PC-9 (cell line): Measurements from ENCODE around the gene EGFR. TPM values are rescaled to one million over a fixed set of nuclear protein-coding genes. Genes with fewer than 3 reads are reported as not detected.

Experiments used
- BruUV-seq: library from RNA; stranded (reverse); fragments of 400-500 nt; replicated peaks from 2 replicates; lab custom pipeline; 2021; lab: Mats Ljungman, UMichigan
- CTCF ChIA-PET: fragments of 300-600 bp; sonication (Branson Sonifier 250); formaldehyde crosslinking; loops from one replicate; lab custom pipeline; 2022; ENCODE audit warnings: antibody characterized with exemption; lab: Charles Lee
- POLR2A ChIA-PET: fragments of 300-600 bp; sonication (Branson Sonifier 250); formaldehyde crosslinking; loops from one replicate; lab custom pipeline; 2022; ENCODE audit warnings: antibody characterized with exemption; ENCODE audit not compliant: unreplicated experiment; lab: Charles Lee
- DNase-seq, 2 experiments: peaks; one replicate each; pipeline versions ENCODE4 v3.0.0 to v3.0.0-alpha.2; 2015 to 2022; ENCODE audit warnings: mixed read lengths in 1 of 2
- H2AFZ ChIP-seq: fragments of 200-600 bp; sonication (generic); 2 replicates; pipeline ENCODE4 v1.8.1; 2017; ENCODE audit warnings: antibody characterized with exemption
- H3F3A ChIP-seq: fragments of 200-600 bp; sonication (generic); 2 replicates; pipeline ENCODE4 v1.8.1; 2017; ENCODE audit warnings: antibody characterized with exemption, mild to moderate bottlenecking, low read depth; ENCODE audit not compliant: insufficient read depth
- H3K27ac ChIP-seq: fragments of 200-600 bp; sonication (generic); 2 replicates; pipeline ENCODE4 v1.6.1; 2016; ENCODE audit warnings: mixed run types
- H3K27me3 ChIP-seq: fragments of 200-600 bp; sonication (generic); 2 replicates; pipeline ENCODE4 v1.6.1; 2016; ENCODE audit warnings: low read depth, mixed run types; ENCODE audit not compliant: insufficient read depth
- H3K36me3 ChIP-seq: fragments of 200-600 bp; sonication (generic); 2 replicates; pipeline ENCODE4 v1.6.1; 2016; ENCODE audit warnings: low read depth, mixed run types
- H3K4me1 ChIP-seq: fragments of 200-600 bp; sonication (generic); replicated peaks from 2 replicates; pipeline ENCODE4 v1.6.1; 2016; ENCODE audit warnings: mixed run types; ENCODE audit not compliant: insufficient read depth
- H3K4me2 ChIP-seq: fragments of 200-600 bp; sonication (generic); 2 replicates; pipeline ENCODE4 v1.6.1; 2017; ENCODE audit warnings: mixed run types
- H3K4me3 ChIP-seq: fragments of 200-600 bp; sonication (generic); 2 replicates; pipeline ENCODE4 v1.6.1; 2016; ENCODE audit warnings: mixed run types
- H3K79me2 ChIP-seq: fragments of 200-600 bp; sonication (generic); 2 replicates; pipeline ENCODE4 v1.6.1; 2017; ENCODE audit warnings: low read depth, mixed run types
- H3K9me2 ChIP-seq: fragments of 200-600 bp; sonication (generic); 2 replicates; pipeline ENCODE4 v1.8.1; 2017; ENCODE audit warnings: mild to moderate bottlenecking; ENCODE audit not compliant: insufficient read depth
- H3K9me3 ChIP-seq: fragments of 200-600 bp; sonication (generic); 2 replicates; pipeline ENCODE4 v1.8.1; 2016; ENCODE audit warnings: low read depth; ENCODE audit not compliant: insufficient read depth
- H4K20me1 ChIP-seq: fragments of 200-600 bp; sonication (generic); 2 replicates; pipeline ENCODE4 v1.8.1; 2017; ENCODE audit not compliant: insufficient read depth
- EZH2 ChIP-seq: fragments of 200-600 bp; sonication (generic); IDR thresholded peaks from 2 replicates; pipeline ENCODE4 v1.8.0; 2017; ENCODE audit warnings: antibody characterized with exemption, low read depth
- intact Hi-C: fragments of 100-400 bp; cut with micrococcal nuclease; formaldehyde crosslinking; loops from one replicate; pipeline ENCODE4 v1.10.0; 2022; ENCODE audit not compliant: unreplicated experiment
- total RNA-seq: library from RNA; stranded (reverse); gene quantifications from 2 replicates; pipeline ENCODE4 v1.2.3, GENCODE V29; 2021
- TF ChIP-seq, protein P1 (sequence below): fragments of 200-600 bp; sonication (generic); conservative IDR thresholded peaks from 2 replicates; pipeline ENCODE4 v1.6.1; 2017; ENCODE audit warnings: mixed run types, antibody characterized with exemption, mild to moderate bottlenecking, moderate library complexity

EGFR gene
- total RNA-seq, 1 experiment from 2014 or later = 342 TPM

DNA sequence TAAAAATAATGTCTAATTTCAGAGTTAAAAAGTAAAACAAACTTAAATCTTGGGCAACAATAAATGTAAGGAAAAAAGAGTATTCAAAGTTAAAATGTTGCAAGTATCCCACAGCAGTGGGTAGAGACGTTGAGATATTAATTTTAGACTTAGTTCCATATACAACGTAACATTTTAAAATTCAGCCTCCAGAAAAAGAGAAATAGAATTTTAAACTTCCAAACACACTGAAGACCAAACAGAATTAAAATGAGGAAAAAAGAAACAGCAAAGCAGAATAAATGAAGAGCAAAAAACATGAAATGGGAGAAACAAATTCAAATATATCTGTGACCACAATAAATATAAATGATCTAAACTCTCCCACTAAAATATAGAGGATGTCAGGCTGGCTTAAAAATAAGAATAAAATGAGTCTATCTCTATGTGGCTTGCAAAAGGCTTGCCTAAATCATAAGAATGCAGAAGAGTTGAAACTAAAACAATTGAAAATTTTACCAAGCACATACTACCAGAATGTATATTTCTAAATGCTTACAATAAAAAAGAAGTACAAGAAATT lies 46.0 kb upstream of the EGFR start:
- no TSS peak for BruUV-seq
- peaks cover 20% of the 10 kb centered on the region for H3F3A ChIP-seq
- no peak overlapping the region for H3K27ac ChIP-seq
- H3K9me2 ChIP-seq = no peaks in the 10 kb centered on the region
- H2AFZ ChIP-seq = no peak overlapping the region
- no peaks in the 10 kb centered on the region for H3K79me2 ChIP-seq
- intact Hi-C loops = no loop called here
- H3K4me1 ChIP-seq = peaks cover 24% of the 10 kb centered on the region
- H3K27me3 ChIP-seq = no peaks in the 10 kb centered on the region
- H3K9me3 ChIP-seq = peaks cover 56% of the 10 kb centered on the region
- no peaks in the 10 kb centered on the region for H4K20me1 ChIP-seq
- DNase-seq = no peak
- ChIA-PET CTCF (no interaction called here), POLR2A (no interaction called here)
- H3K4me3 ChIP-seq = no peak overlapping the region
- H3K36me3 ChIP-seq = peaks cover 13% of the 10 kb centered on the region
- no peak for TF ChIP-seq EZH2
- TF ChIP-seq, protein P1, sequence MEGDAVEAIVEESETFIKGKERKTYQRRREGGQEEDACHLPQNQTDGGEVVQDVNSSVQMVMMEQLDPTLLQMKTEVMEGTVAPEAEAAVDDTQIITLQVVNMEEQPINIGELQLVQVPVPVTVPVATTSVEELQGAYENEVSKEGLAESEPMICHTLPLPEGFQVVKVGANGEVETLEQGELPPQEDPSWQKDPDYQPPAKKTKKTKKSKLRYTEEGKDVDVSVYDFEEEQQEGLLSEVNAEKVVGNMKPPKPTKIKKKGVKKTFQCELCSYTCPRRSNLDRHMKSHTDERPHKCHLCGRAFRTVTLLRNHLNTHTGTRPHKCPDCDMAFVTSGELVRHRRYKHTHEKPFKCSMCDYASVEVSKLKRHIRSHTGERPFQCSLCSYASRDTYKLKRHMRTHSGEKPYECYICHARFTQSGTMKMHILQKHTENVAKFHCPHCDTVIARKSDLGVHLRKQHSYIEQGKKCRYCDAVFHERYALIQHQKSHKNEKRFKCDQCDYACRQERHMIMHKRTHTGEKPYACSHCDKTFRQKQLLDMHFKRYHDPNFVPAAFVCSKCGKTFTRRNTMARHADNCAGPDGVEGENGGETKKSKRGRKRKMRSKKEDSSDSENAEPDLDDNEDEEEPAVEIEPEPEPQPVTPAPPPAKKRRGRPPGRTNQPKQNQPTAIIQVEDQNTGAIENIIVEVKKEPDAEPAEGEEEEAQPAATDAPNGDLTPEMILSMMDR = no peak
- H3K4me2 ChIP-seq = no peak overlapping the region

- ChIA-PET POLR2A (interaction anchor here (0.5 to 1.1 kb wide), 2 partner anchors 9 to 78 kb away, joined by 3 to 16 read pairs; no protein-coding TSS in a partner anchor), CTCF (interaction anchor here (0.6 kb wide), 1 partner anchor 107 kb away, joined by 3 read pairs; no protein-coding TSS in a partner anchor)
- peaks cover 7% of the 10 kb centered on the region for H3F3A ChIP-seq
- H4K20me1 ChIP-seq = no peaks in the 10 kb centered on the region
- H3K4me1 ChIP-seq = no peaks in the 10 kb centered on the region
- H3K27me3 ChIP-seq = no peaks in the 10 kb centered on the region
- peaks cover 16% of the 10 kb centered on the region; the same call in 1 of the 2 replicates for H3K9me3 ChIP-seq
- 0 out of 2 replicates have a peak, but pooled peaks cover 4% of the 10 kb centered on the region for H3K36me3 ChIP-seq
- TF ChIP-seq, protein P1 = no peak
- no peak for TF ChIP-seq EZH2
- no peak overlapping the region for H3K4me2 ChIP-seq
- intact Hi-C loops = no loop called here
- BruUV-seq = no TSS peak
- H3K4me3 ChIP-seq = no peak overlapping the region
- no peak overlapping the region for H3K27ac ChIP-seq
- H3K79me2 ChIP-seq = no peaks in the 10 kb centered on the region
- no peaks in the 10 kb centered on the region for H3K9me2 ChIP-seq
- no peak for DNase-seq
- H2AFZ ChIP-seq = peak overlapping the region; percentile 8
Measured at GRCh38 chr7:54978364-54979116, 40.3 kb upstream of the EGFR start.

DNA sequence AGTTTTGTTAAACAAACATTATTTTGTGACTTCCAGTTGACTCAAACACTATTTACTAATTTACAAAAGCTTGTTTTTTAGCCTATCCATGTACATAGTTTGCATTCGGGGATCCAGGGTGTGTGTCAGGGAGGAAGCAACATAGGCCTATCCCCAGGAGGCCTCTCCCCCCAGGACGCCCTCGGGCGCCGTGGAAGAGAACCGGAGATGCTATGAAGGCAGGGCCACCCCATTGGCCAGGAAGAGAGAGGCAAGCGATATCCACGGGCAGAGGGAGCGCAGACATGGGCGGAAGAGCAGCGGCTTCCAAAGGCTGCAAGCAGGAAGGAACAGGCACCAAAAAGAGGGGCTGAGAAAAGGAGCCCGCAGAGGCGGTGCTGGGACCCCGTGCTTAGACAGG lies 38.3 kb upstream of the EGFR start:
- Histone ChIP-seq H3K27me3 (no peaks in the 10 kb centered on the region), H3K36me3 (0 out of 2 replicates have a peak, but pooled peaks cover 4% of the 10 kb centered on the region), H3K4me2 (no peak overlapping the region), H3K4me1 (peaks cover 13% of the 10 kb centered on the region), H3K27ac (no peak overlapping the region), H3K4me3 (no peak overlapping the region), H3F3A (peaks cover 24% of the 10 kb centered on the region), H3K79me2 (no peaks in the 10 kb centered on the region), H4K20me1 (no peaks in the 10 kb centered on the region), H2AFZ (no peak overlapping the region), H3K9me3 (peaks cover 21% of the 10 kb centered on the region), H3K9me2 (no peaks in the 10 kb centered on the region)
- TF ChIP-seq, protein P1 = no peak
- TF ChIP-seq EZH2 = no peak
- BruUV-seq = no TSS peak
- no peak for DNase-seq
- ChIA-PET POLR2A (no interaction called here), CTCF (no interaction called here)
- intact Hi-C loops = no loop called here
